ENCODE results near the gene ZNF766.

ZNF766 gene

DNA sequence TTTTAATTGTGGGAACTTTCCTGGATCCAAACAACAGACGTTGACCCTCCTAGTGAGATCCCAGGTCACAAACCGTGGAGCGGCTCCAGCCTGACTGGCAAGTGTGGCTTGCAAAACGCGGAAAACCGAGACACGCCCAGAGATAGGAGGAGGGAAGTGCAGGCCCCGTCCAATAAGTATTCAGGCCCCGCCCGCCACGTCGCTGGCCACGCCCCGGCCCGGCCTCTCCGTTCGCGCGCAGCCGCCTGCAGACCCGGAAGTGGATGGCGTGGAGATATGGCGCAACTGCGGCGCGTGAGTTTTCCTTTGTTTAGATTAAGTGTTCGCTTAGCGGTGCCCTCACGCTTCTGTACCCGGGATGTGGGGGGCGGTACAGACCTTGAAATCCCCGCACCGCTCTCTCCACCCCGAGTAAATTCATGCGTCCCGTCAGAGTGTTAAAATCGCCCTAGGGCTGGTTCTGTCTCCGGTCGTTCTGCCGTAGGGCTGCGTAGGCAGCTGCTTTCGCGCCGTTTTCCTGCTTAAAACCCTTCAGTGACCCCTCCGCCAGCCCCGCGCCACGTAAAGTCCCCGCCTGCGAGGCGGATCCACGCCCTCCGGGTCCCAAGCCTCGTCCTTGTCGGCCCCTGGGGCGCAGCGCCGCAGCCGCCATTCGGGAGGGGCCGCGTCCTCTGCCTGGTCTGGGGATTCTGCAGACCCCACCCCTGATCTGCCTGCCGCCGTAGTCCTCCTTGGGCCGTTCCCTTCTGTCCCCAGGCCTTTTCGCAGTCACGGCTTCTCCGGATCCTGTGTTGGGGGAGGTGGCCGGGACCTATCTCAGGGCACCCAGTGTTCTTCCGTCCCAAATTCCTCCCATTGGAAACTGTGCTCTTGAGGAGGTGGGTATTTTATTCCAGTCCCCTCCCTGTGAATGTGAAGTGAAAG, at the start of gene ZNF766:
TSS of gene ZNF766 (plus strand) at position 250 of the 924 bp plus-strand sequence. CDS start at position 277, 27 bp downstream.
- peak within 1 kb of the TSS; percentile 90 for H3K4me3 ChIP-seq (ENCODE audit: low read length)
- peak within 1 kb of the TSS; percentile 99 for H3K9ac ChIP-seq (ENCODE audit: low read length)
- no peaks in the 10 kb centered on the region for H3K27me3 ChIP-seq (ENCODE audit: control insufficient read depth, insufficient read depth, low read length)
- H3K9me3 ChIP-seq (ENCODE audit: control insufficient read depth, low read depth, low read length): no peaks in the 10 kb centered on the region
- peaks cover 12% of the 10 kb centered on the region for H3K36me3 ChIP-seq (ENCODE audit: control insufficient read depth, low read depth, low read length)
- peak within 1 kb of the TSS; percentile 90 for H3K27ac ChIP-seq (ENCODE audit: low read length)
- no peaks in the 10 kb centered on the region for H3K4me1 ChIP-seq (ENCODE audit: control insufficient read depth, low read depth, low read length)

DNA sequence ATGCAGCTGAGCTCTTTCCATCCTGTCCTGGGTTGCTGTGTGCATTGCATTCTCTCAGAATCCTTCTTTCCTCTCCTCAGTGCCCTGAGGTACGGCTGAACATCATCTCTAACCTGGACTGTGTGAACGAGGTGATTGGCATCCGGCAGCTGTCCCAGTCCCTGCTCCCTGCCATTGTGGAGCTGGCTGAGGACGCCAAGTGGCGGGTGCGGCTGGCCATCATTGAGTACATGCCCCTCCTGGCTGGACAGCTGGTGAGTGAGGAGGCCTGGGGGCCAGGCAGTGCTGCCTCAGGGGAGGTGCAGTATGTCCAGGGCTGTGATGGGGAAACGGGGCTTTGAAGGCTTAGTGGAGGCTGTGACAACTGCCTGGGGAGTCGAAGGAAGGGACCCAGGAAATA, 49.8 kb upstream of the ZNF766 start:
- Histone ChIP-seq H3K9ac (ENCODE audit: low read length) (no peak overlapping the region), H3K36me3 (ENCODE audit: control insufficient read depth, low read depth, low read length) (peaks cover 98% of the 10 kb centered on the region), H3K27ac (ENCODE audit: low read length) (no peak overlapping the region), H3K27me3 (ENCODE audit: control insufficient read depth, insufficient read depth, low read length) (no peaks in the 10 kb centered on the region), H3K9me3 (ENCODE audit: control insufficient read depth, low read depth, low read length) (no peaks in the 10 kb centered on the region), H3K4me3 (ENCODE audit: low read length) (no peak overlapping the region), H3K4me1 (ENCODE audit: control insufficient read depth, low read depth, low read length) (no peaks in the 10 kb centered on the region)

DNA sequence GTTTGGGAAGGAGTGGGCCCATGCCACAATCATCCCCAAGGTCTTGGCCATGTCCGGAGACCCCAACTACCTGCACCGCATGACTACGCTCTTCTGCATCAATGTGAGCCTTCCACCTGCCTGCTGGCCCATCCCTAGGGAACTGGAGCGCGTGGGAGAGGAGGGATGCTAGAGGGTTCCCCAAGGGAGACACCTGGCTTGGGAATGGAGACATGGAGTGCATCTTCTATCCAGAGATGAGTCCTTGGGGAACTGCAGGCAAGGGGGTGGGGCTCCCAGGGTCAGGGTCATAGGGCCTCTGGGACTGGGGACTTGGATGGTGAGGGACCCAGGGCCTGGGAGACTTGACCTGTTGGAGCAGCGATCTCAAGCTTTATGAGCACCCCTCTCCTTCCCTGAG, 48.4 kb upstream of the ZNF766 start:
- Histone ChIP-seq H3K4me1 (ENCODE audit: control insufficient read depth, low read depth, low read length) (no peaks in the 10 kb centered on the region), H3K27ac (ENCODE audit: low read length) (no peak overlapping the region), H3K27me3 (ENCODE audit: control insufficient read depth, insufficient read depth, low read length) (no peaks in the 10 kb centered on the region), H3K4me3 (ENCODE audit: low read length) (no peak overlapping the region), H3K9ac (ENCODE audit: low read length) (no peak overlapping the region), H3K36me3 (ENCODE audit: control insufficient read depth, low read depth, low read length) (peaks cover 97% of the 10 kb centered on the region), H3K9me3 (ENCODE audit: control insufficient read depth, low read depth, low read length) (no peaks in the 10 kb centered on the region)

DNA sequence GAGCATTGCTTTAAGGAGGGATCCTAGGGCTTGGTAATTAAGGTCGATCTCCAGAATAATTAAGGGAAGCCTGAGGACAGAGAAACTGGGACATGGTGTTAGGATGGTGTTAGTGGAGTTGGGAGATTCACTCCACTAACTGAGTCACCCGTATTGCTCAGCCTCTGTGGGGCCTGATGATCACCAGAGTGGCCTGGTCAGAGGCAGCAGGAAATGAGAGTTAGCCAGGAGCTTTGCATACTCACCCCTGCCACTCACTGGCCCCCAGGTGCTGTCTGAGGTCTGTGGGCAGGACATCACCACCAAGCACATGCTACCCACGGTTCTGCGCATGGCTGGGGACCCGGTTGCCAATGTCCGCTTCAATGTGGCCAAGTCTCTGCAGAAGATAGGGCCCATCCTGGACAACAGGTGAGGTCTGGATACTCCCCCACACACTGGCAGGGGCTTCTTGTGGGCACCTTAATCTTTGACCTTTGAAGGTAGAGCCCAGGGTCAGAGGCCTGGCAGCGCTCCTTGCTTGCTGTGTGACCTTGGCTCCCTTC, 47.5 kb upstream of the ZNF766 start:
- no peak overlapping the region for H3K27ac ChIP-seq (ENCODE audit: low read length)

GRCh38 chr19:52224211-52224610, 45.2 kb upstream of the ZNF766 start:
- H3K27me3 ChIP-seq (ENCODE audit: control insufficient read depth, insufficient read depth, low read length): no peaks in the 10 kb centered on the region
- H3K36me3 ChIP-seq (ENCODE audit: control insufficient read depth, low read depth, low read length): peaks cover 93% of the 10 kb centered on the region
- H3K27ac ChIP-seq (ENCODE audit: low read length): no peak overlapping the region
- H3K9me3 ChIP-seq (ENCODE audit: control insufficient read depth, low read depth, low read length): no peaks in the 10 kb centered on the region
- no peak overlapping the region for H3K9ac ChIP-seq (ENCODE audit: low read length)
- no peaks in the 10 kb centered on the region for H3K4me1 ChIP-seq (ENCODE audit: control insufficient read depth, low read depth, low read length)
- H3K4me3 ChIP-seq (ENCODE audit: low read length): no peak overlapping the region

More for the DNA sequence above, 47.5 kb upstream of the ZNF766 start:
- Histone ChIP-seq H3K4me3 (ENCODE audit: low read length) (no peak overlapping the region), H3K4me1 (ENCODE audit: control insufficient read depth, low read depth, low read length) (no peaks in the 10 kb centered on the region), H3K9ac (ENCODE audit: low read length) (no peak overlapping the region), H3K9me3 (ENCODE audit: control insufficient read depth, low read depth, low read length) (no peaks in the 10 kb centered on the region), H3K36me3 (ENCODE audit: control insufficient read depth, low read depth, low read length) (peaks cover 97% of the 10 kb centered on the region), H3K27me3 (ENCODE audit: control insufficient read depth, insufficient read depth, low read length) (no peaks in the 10 kb centered on the region)

GRCh38 chr19:52226652-52227051, 42.7 kb upstream of the ZNF766 start:
- H3K4me1 ChIP-seq (ENCODE audit: control insufficient read depth, low read depth, low read length): no peaks in the 10 kb centered on the region
- no peak overlapping the region for H3K9ac ChIP-seq (ENCODE audit: low read length)
- H3K27me3 ChIP-seq (ENCODE audit: control insufficient read depth, insufficient read depth, low read length): no peaks in the 10 kb centered on the region
- peaks cover 69% of the 10 kb centered on the region for H3K36me3 ChIP-seq (ENCODE audit: control insufficient read depth, low read depth, low read length)
- H3K4me3 ChIP-seq (ENCODE audit: low read length): no peak overlapping the region
- H3K27ac ChIP-seq (ENCODE audit: low read length): no peak overlapping the region
- no peaks in the 10 kb centered on the region for H3K9me3 ChIP-seq (ENCODE audit: control insufficient read depth, low read depth, low read length)

GRCh38 chr19:52227196-52227940, 42.0 kb upstream of the ZNF766 start:
- Histone ChIP-seq H3K4me1 (ENCODE audit: control insufficient read depth, low read depth, low read length) (no peaks in the 10 kb centered on the region), H3K27ac (ENCODE audit: low read length) (no peak overlapping the region), H3K36me3 (ENCODE audit: control insufficient read depth, low read depth, low read length) (peaks cover 62% of the 10 kb centered on the region), H3K4me3 (ENCODE audit: low read length) (no peak overlapping the region), H3K27me3 (ENCODE audit: control insufficient read depth, insufficient read depth, low read length) (no peaks in the 10 kb centered on the region), H3K9ac (ENCODE audit: low read length) (no peak overlapping the region), H3K9me3 (ENCODE audit: control insufficient read depth, low read depth, low read length) (no peaks in the 10 kb centered on the region)

- H3K4me3 ChIP-seq (ENCODE audit: low read length): no peak overlapping the region
- no peaks in the 10 kb centered on the region for H3K27me3 ChIP-seq (ENCODE audit: control insufficient read depth, insufficient read depth, low read length)
- no peaks in the 10 kb centered on the region for H3K9me3 ChIP-seq (ENCODE audit: control insufficient read depth, low read depth, low read length)
- no peak overlapping the region for H3K9ac ChIP-seq (ENCODE audit: low read length)
- H3K4me1 ChIP-seq (ENCODE audit: control insufficient read depth, low read depth, low read length): no peaks in the 10 kb centered on the region
- H3K27ac ChIP-seq (ENCODE audit: low read length): no peak overlapping the region
- peaks cover 56% of the 10 kb centered on the region for H3K36me3 ChIP-seq (ENCODE audit: control insufficient read depth, low read depth, low read length)
Measured at GRCh38 chr19:52227980-52228379, 41.4 kb upstream of the ZNF766 start.

- Histone ChIP-seq H3K4me3 (ENCODE audit: low read length) (no peak overlapping the region), H3K9me3 (ENCODE audit: control insufficient read depth, low read depth, low read length) (no peaks in the 10 kb centered on the region), H3K4me1 (ENCODE audit: control insufficient read depth, low read depth, low read length) (no peaks in the 10 kb centered on the region), H3K36me3 (ENCODE audit: control insufficient read depth, low read depth, low read length) (peaks cover 41% of the 10 kb centered on the region), H3K9ac (ENCODE audit: low read length) (no peak overlapping the region), H3K27ac (ENCODE audit: low read length) (no peak overlapping the region), H3K27me3 (ENCODE audit: control insufficient read depth, insufficient read depth, low read length) (no peaks in the 10 kb centered on the region)
Measured at GRCh38 chr19:52229524-52229923, 39.9 kb upstream of the ZNF766 start.

GRCh38 chr19:52230685-52231084, 38.7 kb upstream of the ZNF766 start:
- Histone ChIP-seq H3K36me3 (ENCODE audit: control insufficient read depth, low read depth, low read length) (peaks cover 30% of the 10 kb centered on the region), H3K4me3 (ENCODE audit: low read length) (no peak overlapping the region), H3K27ac (ENCODE audit: low read length) (no peak overlapping the region), H3K27me3 (ENCODE audit: control insufficient read depth, insufficient read depth, low read length) (no peaks in the 10 kb centered on the region), H3K4me1 (ENCODE audit: control insufficient read depth, low read depth, low read length) (no peaks in the 10 kb centered on the region), H3K9ac (ENCODE audit: low read length) (no peak overlapping the region), H3K9me3 (ENCODE audit: control insufficient read depth, low read depth, low read length) (no peaks in the 10 kb centered on the region)

- peaks cover 24% of the 10 kb centered on the region for H3K36me3 ChIP-seq (ENCODE audit: control insufficient read depth, low read depth, low read length)
- no peak overlapping the region for H3K9ac ChIP-seq (ENCODE audit: low read length)
- no peak overlapping the region for H3K4me3 ChIP-seq (ENCODE audit: low read length)
- H3K27ac ChIP-seq (ENCODE audit: low read length): no peak overlapping the region
- no peaks in the 10 kb centered on the region for H3K9me3 ChIP-seq (ENCODE audit: control insufficient read depth, low read depth, low read length)
- H3K4me1 ChIP-seq (ENCODE audit: control insufficient read depth, low read depth, low read length): no peaks in the 10 kb centered on the region
- H3K27me3 ChIP-seq (ENCODE audit: control insufficient read depth, insufficient read depth, low read length): no peaks in the 10 kb centered on the region
Measured at GRCh38 chr19:52231154-52231910, 38.1 kb upstream of the ZNF766 start.
